Measurements from ENCODE around the gene MAPK8IP3. TPM values are rescaled to one million over a fixed set of nuclear protein-coding genes. Genes with fewer than 3 reads are reported as not detected.

Gene MAPK8IP3
- total and polyA plus RNA-seq, 9 of the 15 experiments (the other 6 are each of a cell fraction or from before 2014, with no cell fraction given), result 0.17 to 58.7 (median 16.7) TPM

DNA sequence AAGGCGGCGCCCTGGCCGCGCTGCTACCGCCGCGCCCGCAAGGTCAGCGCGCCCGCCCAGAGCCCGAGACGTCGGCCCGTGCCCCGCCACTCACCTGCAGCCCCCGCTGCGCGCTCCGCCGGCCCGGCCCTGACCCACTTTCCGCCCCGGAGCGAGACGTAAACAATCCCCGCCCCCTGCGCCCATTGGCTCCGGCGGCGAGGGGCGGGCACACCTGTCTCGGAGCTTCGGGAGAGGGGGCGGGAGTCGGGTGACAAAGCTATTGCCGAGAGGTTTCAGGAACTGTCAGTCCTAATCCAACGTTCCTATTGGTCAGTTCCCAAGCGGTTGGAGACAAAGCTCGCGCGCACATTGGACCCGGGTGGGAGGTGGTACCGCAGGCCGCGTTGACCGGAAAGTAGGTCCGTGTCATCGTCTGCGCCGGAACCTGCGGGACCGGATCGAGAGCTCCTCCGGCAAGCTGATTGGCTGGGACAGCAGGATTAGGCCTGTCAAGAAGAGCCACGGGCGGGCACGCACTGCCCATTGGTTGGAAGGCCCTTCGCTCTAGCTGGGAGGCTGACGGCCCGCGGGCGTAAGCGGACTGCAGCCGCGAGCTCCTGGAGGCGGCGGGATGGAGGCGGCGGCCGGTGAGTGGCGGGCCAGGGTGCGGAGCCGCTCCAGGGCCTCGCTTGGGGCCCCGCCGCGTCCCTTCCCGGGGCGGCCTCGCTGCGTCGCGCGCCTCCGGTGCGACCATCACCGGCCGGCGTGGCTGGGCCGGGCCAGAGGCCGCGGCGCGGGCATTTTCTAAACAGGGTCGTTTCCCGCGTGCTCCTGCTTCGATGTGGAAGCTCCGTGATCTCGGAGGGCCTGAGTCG, 76.6 kb downstream of the MAPK8IP3 start, which contains the start of the genes NUBP2 and SPSB3 (continued):
- TF ChIP-seq SAFB (IDR thresholded peaks at IDR 0.05; ENCODE audit: borderline replicate concordance, low read depth, low read length) (peak; percentile 51; the same call in 1 of the 2 replicates), BCOR (IDR thresholded peaks at IDR 0.05) (no peak), GABPB1 (CRISPR knock-in tag; IDR thresholded peaks at IDR 0.05) (peak; percentile 97), HNRNPLL (IDR thresholded peaks at IDR 0.05; ENCODE audit: low read depth, low read length, poor library complexity, severe bottlenecking) (peak; percentile 75), BDP1 (IDR thresholded peaks at IDR 0.05; ENCODE audit: insufficient read depth, insufficient read length) (no peak), OTX1 (CRISPR knock-in tag; IDR thresholded peaks at IDR 0.05) (no peak), FOXK1 (CRISPR knock-in tag; IDR thresholded peaks at IDR 0.05; ENCODE audit: borderline replicate concordance) (no peak), STAG1 (CRISPR knock-in tag; IDR thresholded peaks at IDR 0.05; ENCODE audit: borderline replicate concordance) (no peak), KHSRP (IDR thresholded peaks at IDR 0.05) (peak; percentile 77), ZZZ3 (IDR thresholded peaks at IDR 0.05) (no peak), MYBL2 (IDR thresholded peaks at IDR 0.05; ENCODE audit: low read depth) (no peak), MYBL2 (CRISPR knock-in tag; IDR thresholded peaks at IDR 0.05; ENCODE audit: borderline replicate concordance) (no peak), TAF9B (IDR thresholded peaks at IDR 0.05; ENCODE audit: partially characterized antibody) (no peak)
- TF ChIP-seq, protein P1, sequence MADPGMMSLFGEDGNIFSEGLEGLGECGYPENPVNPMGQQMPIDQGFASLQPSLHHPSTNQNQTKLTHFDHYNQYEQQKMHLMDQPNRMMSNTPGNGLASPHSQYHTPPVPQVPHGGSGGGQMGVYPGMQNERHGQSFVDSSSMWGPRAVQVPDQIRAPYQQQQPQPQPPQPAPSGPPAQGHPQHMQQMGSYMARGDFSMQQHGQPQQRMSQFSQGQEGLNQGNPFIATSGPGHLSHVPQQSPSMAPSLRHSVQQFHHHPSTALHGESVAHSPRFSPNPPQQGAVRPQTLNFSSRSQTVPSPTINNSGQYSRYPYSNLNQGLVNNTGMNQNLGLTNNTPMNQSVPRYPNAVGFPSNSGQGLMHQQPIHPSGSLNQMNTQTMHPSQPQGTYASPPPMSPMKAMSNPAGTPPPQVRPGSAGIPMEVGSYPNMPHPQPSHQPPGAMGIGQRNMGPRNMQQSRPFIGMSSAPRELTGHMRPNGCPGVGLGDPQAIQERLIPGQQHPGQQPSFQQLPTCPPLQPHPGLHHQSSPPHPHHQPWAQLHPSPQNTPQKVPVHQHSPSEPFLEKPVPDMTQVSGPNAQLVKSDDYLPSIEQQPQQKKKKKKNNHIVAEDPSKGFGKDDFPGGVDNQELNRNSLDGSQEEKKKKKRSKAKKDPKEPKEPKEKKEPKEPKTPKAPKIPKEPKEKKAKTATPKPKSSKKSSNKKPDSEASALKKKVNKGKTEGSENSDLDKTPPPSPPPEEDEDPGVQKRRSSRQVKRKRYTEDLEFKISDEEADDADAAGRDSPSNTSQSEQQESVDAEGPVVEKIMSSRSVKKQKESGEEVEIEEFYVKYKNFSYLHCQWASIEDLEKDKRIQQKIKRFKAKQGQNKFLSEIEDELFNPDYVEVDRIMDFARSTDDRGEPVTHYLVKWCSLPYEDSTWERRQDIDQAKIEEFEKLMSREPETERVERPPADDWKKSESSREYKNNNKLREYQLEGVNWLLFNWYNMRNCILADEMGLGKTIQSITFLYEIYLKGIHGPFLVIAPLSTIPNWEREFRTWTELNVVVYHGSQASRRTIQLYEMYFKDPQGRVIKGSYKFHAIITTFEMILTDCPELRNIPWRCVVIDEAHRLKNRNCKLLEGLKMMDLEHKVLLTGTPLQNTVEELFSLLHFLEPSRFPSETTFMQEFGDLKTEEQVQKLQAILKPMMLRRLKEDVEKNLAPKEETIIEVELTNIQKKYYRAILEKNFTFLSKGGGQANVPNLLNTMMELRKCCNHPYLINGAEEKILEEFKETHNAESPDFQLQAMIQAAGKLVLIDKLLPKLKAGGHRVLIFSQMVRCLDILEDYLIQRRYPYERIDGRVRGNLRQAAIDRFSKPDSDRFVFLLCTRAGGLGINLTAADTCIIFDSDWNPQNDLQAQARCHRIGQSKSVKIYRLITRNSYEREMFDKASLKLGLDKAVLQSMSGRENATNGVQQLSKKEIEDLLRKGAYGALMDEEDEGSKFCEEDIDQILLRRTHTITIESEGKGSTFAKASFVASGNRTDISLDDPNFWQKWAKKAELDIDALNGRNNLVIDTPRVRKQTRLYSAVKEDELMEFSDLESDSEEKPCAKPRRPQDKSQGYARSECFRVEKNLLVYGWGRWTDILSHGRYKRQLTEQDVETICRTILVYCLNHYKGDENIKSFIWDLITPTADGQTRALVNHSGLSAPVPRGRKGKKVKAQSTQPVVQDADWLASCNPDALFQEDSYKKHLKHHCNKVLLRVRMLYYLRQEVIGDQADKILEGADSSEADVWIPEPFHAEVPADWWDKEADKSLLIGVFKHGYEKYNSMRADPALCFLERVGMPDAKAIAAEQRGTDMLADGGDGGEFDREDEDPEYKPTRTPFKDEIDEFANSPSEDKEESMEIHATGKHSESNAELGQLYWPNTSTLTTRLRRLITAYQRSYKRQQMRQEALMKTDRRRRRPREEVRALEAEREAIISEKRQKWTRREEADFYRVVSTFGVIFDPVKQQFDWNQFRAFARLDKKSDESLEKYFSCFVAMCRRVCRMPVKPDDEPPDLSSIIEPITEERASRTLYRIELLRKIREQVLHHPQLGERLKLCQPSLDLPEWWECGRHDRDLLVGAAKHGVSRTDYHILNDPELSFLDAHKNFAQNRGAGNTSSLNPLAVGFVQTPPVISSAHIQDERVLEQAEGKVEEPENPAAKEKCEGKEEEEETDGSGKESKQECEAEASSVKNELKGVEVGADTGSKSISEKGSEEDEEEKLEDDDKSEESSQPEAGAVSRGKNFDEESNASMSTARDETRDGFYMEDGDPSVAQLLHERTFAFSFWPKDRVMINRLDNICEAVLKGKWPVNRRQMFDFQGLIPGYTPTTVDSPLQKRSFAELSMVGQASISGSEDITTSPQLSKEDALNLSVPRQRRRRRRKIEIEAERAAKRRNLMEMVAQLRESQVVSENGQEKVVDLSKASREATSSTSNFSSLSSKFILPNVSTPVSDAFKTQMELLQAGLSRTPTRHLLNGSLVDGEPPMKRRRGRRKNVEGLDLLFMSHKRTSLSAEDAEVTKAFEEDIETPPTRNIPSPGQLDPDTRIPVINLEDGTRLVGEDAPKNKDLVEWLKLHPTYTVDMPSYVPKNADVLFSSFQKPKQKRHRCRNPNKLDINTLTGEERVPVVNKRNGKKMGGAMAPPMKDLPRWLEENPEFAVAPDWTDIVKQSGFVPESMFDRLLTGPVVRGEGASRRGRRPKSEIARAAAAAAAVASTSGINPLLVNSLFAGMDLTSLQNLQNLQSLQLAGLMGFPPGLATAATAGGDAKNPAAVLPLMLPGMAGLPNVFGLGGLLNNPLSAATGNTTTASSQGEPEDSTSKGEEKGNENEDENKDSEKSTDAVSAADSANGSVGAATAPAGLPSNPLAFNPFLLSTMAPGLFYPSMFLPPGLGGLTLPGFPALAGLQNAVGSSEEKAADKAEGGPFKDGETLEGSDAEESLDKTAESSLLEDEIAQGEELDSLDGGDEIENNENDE (IDR thresholded peaks at IDR 0.05; ENCODE audit: low read depth, low read length), result no peak
- TF ChIP-seq, protein P2, sequence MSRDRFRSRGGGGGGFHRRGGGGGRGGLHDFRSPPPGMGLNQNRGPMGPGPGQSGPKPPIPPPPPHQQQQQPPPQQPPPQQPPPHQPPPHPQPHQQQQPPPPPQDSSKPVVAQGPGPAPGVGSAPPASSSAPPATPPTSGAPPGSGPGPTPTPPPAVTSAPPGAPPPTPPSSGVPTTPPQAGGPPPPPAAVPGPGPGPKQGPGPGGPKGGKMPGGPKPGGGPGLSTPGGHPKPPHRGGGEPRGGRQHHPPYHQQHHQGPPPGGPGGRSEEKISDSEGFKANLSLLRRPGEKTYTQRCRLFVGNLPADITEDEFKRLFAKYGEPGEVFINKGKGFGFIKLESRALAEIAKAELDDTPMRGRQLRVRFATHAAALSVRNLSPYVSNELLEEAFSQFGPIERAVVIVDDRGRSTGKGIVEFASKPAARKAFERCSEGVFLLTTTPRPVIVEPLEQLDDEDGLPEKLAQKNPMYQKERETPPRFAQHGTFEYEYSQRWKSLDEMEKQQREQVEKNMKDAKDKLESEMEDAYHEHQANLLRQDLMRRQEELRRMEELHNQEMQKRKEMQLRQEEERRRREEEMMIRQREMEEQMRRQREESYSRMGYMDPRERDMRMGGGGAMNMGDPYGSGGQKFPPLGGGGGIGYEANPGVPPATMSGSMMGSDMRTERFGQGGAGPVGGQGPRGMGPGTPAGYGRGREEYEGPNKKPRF (IDR thresholded peaks at IDR 0.05; ENCODE audit: low read depth, low read length), result no peak
